Measurements from ENCODE around the gene CERT1. TPM values are rescaled to one million over a fixed set of nuclear protein-coding genes. Genes with fewer than 3 reads are reported as not detected.

CERT1 gene
- total and polyA plus RNA-seq, 2 donors (not counting 3 experiments of a cell fraction or from before 2014, with no cell fraction given), result 8.0 to 21.3 TPM

GRCh38 chr5:75525344-75525743 lies 13.9 kb upstream of the CERT1 start:
- no peak overlapping the region for H3K9ac ChIP-seq (replicated peaks; ENCODE audit: extremely low read depth, insufficient read depth, low read length)
- FAIRE-seq, result no peak
- no peaks in the 10 kb centered on the region for H3K27me3 ChIP-seq (ENCODE audit: control insufficient read depth in 2 of 2, insufficient read depth in 2 of 2, low read length in 2 of 2)
- POLR2A ChIA-PET, result no interaction called here
- no peak overlapping the region for H3K4me3 ChIP-seq (replicated peaks in 1 of 3; ENCODE audit: insufficient read depth in 1 of 3, low read depth in 1 of 3, low read length in 3 of 3)
- H3K36me3 ChIP-seq (ENCODE audit: control insufficient read depth in 2 of 2, extremely low read depth in 1 of 2, insufficient read depth in 2 of 2, low read length in 2 of 2), result no peaks in the 10 kb centered on the region
- no peak for TF ChIP-seq MAX (IDR thresholded peaks at IDR 0.05; ENCODE audit: insufficient read depth, insufficient read length)
- TF ChIP-seq GATA2 (IDR thresholded peaks at IDR 0.05; ENCODE audit: insufficient read depth, insufficient read length, low read depth, low read length), result no peak
- TF ChIP-seq FOS (IDR thresholded peaks at IDR 0.05; ENCODE audit: borderline replicate concordance, insufficient read depth, low read length), result no peak
- no peak overlapping the region for H3K4me2 ChIP-seq (ENCODE audit: insufficient read depth, low read length)
- intact Hi-C loops (cut with micrococcal nuclease), result no loop called here
- no peak for DNase-seq (ENCODE audit: low read depth, low spot score)
- H3K27ac ChIP-seq (ENCODE audit: insufficient read depth, low read depth, low read length), result no peak overlapping the region
- H3K4me1 ChIP-seq (ENCODE audit: control insufficient read depth, extremely low read depth, insufficient read depth, low read length), result no peaks in the 10 kb centered on the region
- H3K9me1 ChIP-seq (replicated peaks; ENCODE audit: control insufficient read depth, extremely low read depth, insufficient read depth, low read length), result peaks cover 4% of the 10 kb centered on the region
- no peaks in the 10 kb centered on the region for H3K9me3 ChIP-seq (replicated peaks; ENCODE audit: control insufficient read depth, insufficient read depth, low read length)
- peaks cover 65% of the 10 kb centered on the region for H3K79me2 ChIP-seq (ENCODE audit: control insufficient read depth, insufficient read depth, low read length)
- peaks cover 5% of the 10 kb centered on the region for H4K20me1 ChIP-seq (replicated peaks; ENCODE audit: control insufficient read depth, extremely low read depth, insufficient read depth, low read length)
- BruUV-seq (replicated peaks), result no TSS peak
- CTCF ChIA-PET, result interaction anchor here (1.9 kb wide), 1 partner anchor 12 kb away, joined by 4 read pairs; no protein-coding TSS in a partner anchor
- H2AFZ ChIP-seq (ENCODE audit: low read depth, low read length), result no peak overlapping the region
- dilution Hi-C loops (cut with MboI; ENCODE audit: extremely low pct_ligation_motif_present, low sequenced_read_pairs), result no loop called here

- no peak overlapping the region for H3K9ac ChIP-seq (replicated peaks; ENCODE audit: extremely low read depth, insufficient read depth, low read length)
- no peak overlapping the region for H3K4me2 ChIP-seq (ENCODE audit: insufficient read depth, low read length)
- DNase-seq (ENCODE audit: low read depth, low spot score) (no peak), FAIRE-seq (no peak)
- H3K4me1 ChIP-seq (ENCODE audit: control insufficient read depth, extremely low read depth, insufficient read depth, low read length), result no peaks in the 10 kb centered on the region
- ChIA-PET CTCF (interaction anchor here (1.3 kb wide), 1 partner anchor 12 kb away, joined by 3 read pairs; no protein-coding TSS in a partner anchor), POLR2A (no interaction called here)
- H3K27ac ChIP-seq (ENCODE audit: insufficient read depth, low read depth, low read length), result no peak overlapping the region
- no TSS peak for BruUV-seq (replicated peaks)
- intact Hi-C loops (cut with micrococcal nuclease), result no loop called here
- no peaks in the 10 kb centered on the region for H3K36me3 ChIP-seq (ENCODE audit: control insufficient read depth in 2 of 2, extremely low read depth in 1 of 2, insufficient read depth in 2 of 2, low read length in 2 of 2)
- no peaks in the 10 kb centered on the region for H3K9me3 ChIP-seq (replicated peaks; ENCODE audit: control insufficient read depth, insufficient read depth, low read length)
- peaks cover 69% of the 10 kb centered on the region for H3K79me2 ChIP-seq (ENCODE audit: control insufficient read depth, insufficient read depth, low read length)
- no peak for TF ChIP-seq POLR2A (IDR thresholded peaks at IDR 0.05; ENCODE audit: low read depth, low read length)
- TF ChIP-seq POLR2AphosphoS5 (IDR thresholded peaks at IDR 0.05; ENCODE audit: insufficient read depth, low read depth, low read length), result no peak
- no peak for TF ChIP-seq MAX (IDR thresholded peaks at IDR 0.05; ENCODE audit: insufficient read depth, insufficient read length)
- TF ChIP-seq FOS (IDR thresholded peaks at IDR 0.05; ENCODE audit: borderline replicate concordance, insufficient read depth, low read length), result no peak
- no peak for TF ChIP-seq MYC (IDR thresholded peaks at IDR 0.05; ENCODE audit: low read depth, low read length)
- TF ChIP-seq CTCF (IDR thresholded peaks at IDR 0.05; ENCODE audit: extremely low read depth in 1 of 2, insufficient read depth in 1 of 2, low read depth in 1 of 2, low read length in 2 of 2), result no peak
- TF ChIP-seq JUN (IDR thresholded peaks at IDR 0.05; ENCODE audit: borderline replicate concordance, insufficient read depth, insufficient read length, low read depth), result no peak
- TF ChIP-seq GATA2 (IDR thresholded peaks at IDR 0.05; ENCODE audit: insufficient read depth, insufficient read length, low read depth, low read length), result no peak
- TF ChIP-seq EZH2 (IDR thresholded peaks at IDR 0.05; ENCODE audit: borderline replicate concordance, low read depth, low read length, severe bottlenecking), result no peak
- dilution Hi-C loops (cut with MboI; ENCODE audit: extremely low pct_ligation_motif_present, low sequenced_read_pairs), result no loop called here
- H3K27me3 ChIP-seq (ENCODE audit: control insufficient read depth in 2 of 2, insufficient read depth in 2 of 2, low read length in 2 of 2), result no peaks in the 10 kb centered on the region
- no peak overlapping the region for H2AFZ ChIP-seq (ENCODE audit: low read depth, low read length)
- H3K4me3 ChIP-seq (replicated peaks in 1 of 3; ENCODE audit: insufficient read depth in 1 of 3, low read depth in 1 of 3, low read length in 3 of 3), result no peak overlapping the region
- H4K20me1 ChIP-seq (replicated peaks; ENCODE audit: control insufficient read depth, extremely low read depth, insufficient read depth, low read length), result peaks cover 5% of the 10 kb centered on the region
- H3K9me1 ChIP-seq (replicated peaks; ENCODE audit: control insufficient read depth, extremely low read depth, insufficient read depth, low read length), result peaks cover 4% of the 10 kb centered on the region
These were observed 13.2 kb upstream of the CERT1 start for GRCh38 chr5:75524591-75524990.

Data from endothelial cell of umbilical vein (primary cell).